GM19467 (cell line): ENCODE measurements around the gene CREBBP.
"Not testable (repeated sequence)": the region's sequence is repeated elsewhere in the genome, so short reads cannot be mapped to it uniquely, and the experiment has no call there.

Experiments
- ATAC-seq: cut with Tn5 transposase; IDR thresholded peaks from one replicate; pipeline ENCODE4 v1.9.1; 2021; ENCODE audit warnings: mild to moderate bottlenecking, moderate library complexity; ENCODE audit not compliant: unreplicated experiment

Gene CREBBP

GRCh38 chr16:3880623-3881498, at the start of gene CREBBP:
TSS of gene CREBBP (minus strand) at chr16:3880713. CDS start at chr16:3879916, 797 bp downstream.
- peak; percentile 70 for ATAC-seq

DNA sequence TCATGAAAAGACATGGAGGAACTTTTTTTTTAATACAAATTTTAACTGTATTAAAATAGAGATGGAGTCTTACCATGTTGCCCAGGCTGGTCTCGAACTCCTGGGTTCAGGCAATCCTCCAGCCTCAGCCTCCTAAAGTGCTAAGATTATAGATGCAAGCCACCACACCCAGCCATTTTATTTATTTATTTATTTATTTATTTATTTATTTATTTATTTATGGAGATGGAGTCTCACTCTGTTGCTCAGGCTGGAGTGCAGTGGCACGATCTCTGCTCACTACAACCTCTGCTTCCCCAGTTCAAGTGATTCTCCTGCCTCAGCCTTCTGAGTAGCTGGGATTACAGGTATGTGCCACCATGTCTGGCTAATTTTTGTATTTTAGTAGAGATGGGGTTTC, 46.6 kb upstream of the CREBBP start:
- not testable (repeated sequence) for ATAC-seq

GRCh38 chr16:3924763-3925162, 44.2 kb upstream of the CREBBP start:
- ATAC-seq: no peak

GRCh38 chr16:3922241-3922640, 41.7 kb upstream of the CREBBP start:
- no peak for ATAC-seq

DNA sequence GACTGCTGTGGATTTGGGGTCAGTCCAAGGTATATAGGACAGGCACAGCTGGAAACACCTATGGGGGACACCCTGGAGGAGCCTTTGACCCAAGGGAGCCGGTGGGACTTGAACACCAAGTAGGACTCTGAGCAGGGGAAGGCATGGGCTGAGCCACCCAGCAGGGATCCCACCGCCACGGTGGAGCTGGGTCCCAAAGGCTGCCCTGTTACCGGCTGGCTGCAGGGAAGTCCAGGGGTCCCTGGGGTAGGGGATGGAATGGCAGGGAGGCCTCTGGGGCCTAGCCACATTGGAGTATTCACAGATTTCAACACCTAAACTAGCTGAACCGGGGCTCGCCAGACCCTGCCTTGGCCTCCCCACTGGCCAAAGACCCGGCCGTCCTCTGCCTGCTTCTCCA, 39.7 kb upstream of the CREBBP start:
- no peak for ATAC-seq

- ATAC-seq: no peak
These were observed 38.9 kb upstream of the CREBBP start for GRCh38 chr16:3919413-3919812.

DNA sequence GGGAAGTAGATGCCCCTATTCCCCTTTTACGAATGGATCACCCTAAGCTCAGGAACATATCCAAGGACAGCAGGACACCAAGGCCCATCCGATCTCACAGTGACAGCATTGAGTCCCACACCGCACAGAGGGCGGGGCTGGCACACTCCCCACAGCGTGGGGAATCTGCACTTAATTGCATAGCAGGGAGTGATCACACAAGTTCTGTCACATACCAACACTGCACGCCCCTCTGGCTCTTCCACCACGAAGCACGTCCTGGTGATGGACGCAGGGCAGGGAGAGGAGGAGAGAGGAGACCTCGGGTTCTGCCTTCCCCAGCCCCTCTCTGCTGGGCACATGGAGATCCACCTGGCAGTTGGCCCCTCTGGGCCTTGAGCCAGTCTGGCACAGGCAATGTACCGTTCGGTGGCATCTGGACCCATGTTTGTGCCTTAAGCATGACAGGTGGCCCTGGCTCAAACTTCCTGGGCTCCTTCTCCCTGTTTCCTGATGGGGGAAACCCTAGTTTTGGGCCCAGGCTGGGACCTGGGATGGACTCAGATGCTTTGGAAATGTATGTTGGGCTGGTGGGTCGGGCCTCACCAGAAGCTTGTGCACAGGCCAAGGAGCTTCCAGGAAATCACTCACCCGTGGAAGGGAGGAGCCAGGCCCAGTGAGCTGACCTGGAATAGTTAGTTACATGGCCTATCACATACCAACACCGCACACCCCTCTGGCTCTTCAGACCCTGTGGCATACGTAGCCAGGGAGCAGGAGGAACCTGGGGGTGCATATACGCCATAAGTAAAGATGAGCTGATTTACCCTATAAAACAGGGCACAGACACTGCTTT, 35.1 kb upstream of the CREBBP start:
- no peak for ATAC-seq

DNA sequence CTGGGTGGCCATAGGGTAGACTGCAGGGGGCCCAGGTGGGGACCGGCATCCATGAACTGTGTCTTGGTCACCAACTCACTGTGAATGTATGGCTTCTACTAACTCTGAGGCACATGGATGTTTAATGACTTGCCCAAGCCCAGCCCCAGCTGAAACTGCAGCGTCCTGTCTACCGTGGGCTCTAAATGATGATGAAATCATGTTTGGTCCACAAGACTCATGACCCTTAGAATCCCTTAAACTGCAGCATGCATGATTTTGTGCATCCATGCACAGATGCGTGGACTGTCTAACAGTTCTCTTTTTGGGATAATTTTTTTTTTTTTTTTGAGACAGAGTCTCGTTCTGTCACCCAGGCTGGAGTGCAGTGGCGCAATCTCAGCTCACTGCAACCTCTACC, 32.4 kb upstream of the CREBBP start:
- no peak for ATAC-seq

DNA sequence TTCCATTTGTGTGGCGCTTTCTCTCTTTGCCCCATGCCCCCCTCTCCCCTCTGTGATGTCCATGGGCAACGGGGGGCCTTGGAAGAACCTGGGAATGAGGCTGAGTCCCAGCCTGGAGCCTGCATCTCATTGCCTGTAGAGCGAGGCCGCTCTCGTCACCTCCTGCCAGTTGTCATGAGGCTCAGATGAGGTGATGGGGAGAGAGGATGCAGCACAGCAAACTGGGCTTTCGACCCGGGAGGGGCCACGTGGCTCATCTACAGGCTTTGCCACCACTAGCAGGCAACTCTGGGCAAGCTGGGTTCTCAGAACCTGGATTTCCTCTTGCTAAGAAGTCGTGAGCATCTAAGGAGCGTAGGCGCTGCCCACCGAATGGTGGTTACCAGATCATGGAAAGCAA, 31.9 kb upstream of the CREBBP start:
- ATAC-seq: no peak

DNA sequence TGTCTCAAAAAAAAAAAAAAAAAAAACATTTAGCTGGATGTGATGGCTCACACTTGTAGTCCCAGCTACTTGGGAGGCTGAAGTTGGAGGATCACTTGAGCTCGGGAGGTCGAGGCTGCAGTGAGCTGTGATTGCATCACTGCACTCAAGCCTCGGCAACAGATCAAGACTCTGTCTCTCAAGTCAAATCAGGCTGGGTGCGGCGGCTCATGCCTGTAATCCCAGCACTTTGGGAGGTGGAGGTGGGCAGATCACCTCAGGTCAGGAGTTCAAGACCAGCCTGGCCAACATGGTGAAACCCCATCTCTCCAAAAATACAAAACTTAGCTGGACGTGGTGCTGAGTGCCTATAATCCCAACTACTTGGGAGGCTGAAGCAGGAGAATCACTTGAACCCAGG, 31.2 kb upstream of the CREBBP start:
- ATAC-seq: not testable (repeated sequence)

DNA sequence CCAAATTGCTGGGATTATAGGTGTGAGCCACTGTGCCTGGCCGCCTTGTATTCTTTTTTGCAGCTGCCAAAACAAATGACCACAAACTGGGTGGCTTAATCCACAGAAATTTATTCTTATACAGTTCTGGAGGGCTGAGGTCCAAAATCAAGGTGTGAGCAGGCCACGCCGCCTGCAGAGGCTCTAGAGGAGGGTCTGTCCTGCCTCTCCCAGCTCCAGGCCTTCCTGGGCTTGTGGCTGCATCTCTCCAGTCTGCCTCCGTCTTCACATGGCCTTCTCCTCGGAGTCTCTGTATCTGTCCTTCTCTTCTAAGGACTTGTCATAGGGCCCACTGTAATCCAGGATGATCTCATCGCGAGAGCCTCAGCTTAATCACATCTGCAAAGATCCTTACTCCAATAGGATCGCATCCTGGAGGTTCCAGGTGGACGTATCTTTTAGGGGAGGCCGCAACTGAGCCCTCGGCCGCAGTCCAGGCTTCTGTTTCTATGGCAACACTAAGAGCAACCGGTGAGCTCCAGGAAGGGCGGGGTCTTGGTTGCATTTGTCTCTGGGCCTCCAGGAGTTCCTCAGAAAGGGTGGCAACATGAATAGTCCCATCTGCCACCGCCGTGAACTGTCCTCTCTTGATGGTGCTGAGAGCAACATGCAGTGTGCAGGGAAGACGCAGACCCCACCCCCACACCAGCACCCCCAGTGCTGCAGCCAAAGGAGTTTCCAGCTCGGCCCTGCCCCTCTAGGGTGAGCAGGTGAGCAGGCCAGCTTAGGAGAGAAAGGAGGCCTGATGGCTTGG, 29.5 kb upstream of the CREBBP start:
- no peak for ATAC-seq

GRCh38 chr16:3908951-3909437, 28.5 kb upstream of the CREBBP start:
- no peak for ATAC-seq

DNA sequence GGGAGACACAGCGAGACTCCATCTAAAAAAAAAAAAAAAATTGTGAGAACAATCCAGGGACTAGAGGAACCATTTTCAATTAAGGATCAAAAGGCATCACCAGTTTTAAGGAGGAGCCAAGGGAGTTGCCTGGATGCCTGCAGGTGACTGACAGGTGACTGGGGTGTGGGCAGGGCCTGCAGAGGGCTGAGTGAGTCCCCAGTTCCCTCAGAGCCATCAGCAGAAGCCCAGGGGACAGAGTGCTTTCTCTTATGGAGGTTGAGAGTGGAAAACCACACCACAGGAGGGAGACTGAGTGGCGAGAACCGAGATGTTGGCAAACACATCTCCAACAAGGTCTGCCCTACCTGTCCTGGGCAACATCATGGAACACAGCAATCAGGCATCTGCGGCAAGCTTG, 27.1 kb upstream of the CREBBP start:
- ATAC-seq: no peak

DNA sequence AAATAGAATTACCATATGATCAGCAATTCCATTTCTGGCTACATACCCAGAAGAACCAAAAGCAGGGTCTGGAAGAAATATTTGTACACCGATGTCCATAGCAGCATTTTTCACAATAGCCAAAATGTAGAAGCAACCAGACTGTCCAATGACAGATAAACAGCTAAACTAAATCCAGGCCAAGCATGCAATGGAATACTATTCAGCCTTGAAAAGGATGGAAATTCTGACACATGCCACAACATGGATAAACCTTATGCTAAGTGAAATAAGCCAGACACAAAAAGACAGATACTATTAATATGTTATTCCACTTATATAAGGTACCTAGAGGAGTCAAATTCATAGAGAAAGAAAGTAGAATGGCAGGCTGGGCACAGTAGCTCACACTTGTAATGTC, 25.9 kb upstream of the CREBBP start:
- no peak for ATAC-seq

GRCh38 chr16:3904875-3905274, 24.4 kb upstream of the CREBBP start:
- ATAC-seq: no peak

- ATAC-seq: no peak
These were observed 9.6 kb upstream of the CREBBP start for GRCh38 chr16:3890091-3890490.

DNA sequence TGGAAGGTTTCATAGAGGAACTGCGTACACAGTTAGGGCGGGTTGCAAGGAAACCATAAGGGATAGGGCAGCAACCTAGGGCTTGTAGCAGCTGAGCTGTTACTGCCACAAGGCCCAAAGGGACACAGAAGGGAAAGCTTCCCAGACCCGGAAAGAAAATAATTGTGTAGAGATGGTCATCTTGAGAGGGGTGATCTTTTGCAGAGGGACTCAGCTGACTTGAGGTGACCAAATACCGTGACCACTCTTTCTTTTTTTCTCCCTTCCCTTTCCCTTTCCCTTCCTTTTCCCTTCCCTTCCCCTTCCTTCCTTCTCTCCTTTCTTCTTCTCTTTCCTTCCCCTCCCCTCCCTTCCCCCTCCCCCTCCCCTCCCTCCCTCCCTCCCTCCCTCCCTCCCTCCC, 8.5 kb upstream of the CREBBP start:
- ATAC-seq: no peak

DNA sequence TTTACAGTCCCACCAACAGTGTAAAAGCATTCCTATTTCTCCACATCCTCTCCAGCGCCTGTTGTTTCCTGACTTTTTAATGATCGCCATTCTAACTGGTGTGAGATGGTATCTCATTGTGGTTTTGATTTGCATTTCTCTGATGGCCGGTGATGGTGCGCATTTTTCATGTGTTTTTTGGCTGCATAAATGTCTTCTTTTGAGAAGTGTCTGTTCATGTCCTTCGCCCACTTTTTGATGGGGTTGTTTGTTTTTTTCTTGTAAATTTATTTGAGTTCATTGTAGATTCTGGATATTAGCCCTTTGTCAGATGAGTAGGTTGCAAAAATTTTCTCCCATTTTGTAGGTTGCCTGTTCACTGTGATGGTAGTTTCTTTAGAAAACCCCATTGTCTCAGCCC, 5.5 kb upstream of the CREBBP start:
- ATAC-seq: not testable (repeated sequence)

- no peak for ATAC-seq
These were observed 3.9 kb upstream of the CREBBP start for GRCh38 chr16:3884398-3884797.

- ATAC-seq: no peak
These were observed 2.0 kb upstream of the CREBBP start for GRCh38 chr16:3882531-3882930.

DNA sequence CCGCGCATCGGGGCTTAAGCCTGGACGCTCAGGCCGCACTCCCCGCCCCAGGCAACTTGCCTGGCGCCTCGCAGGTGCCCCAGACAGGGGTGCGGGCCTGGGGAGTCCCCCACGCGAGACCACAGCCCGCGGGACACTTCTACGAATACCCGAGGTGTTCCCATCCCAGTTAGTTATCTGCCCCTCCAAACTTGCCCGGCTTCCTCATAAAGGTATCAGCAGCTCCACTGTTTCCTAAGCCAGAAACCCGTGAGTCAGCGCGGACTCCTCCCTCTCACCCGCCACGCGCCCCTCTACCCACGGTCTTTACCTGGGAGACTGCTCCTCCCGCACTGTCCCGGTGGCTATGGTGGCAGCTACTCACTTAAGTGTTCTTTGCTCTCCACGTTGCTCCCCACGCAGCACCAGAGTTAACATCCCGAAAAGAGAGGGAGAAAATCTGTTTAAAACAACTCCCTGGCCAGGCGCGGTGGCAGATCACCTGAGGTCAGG, 1.0 kb upstream of the CREBBP start:
- ATAC-seq: no peak
